IPS-18c (cell line): ENCODE data around the gene FN1.
"Not testable (repeated sequence)": the region's sequence is repeated elsewhere in the genome, so short reads cannot be mapped to it uniquely, and the experiment has no call there.

Source experiments
- H3K4me3 ChIP-seq: 2 replicates; pipeline ENCODE4 v1.7.0; 2013; ENCODE audit warnings: low read depth, mild to moderate bottlenecking, low read length, moderate library complexity; ENCODE audit not compliant: insufficient read depth
- H3K9me3 ChIP-seq: one replicate; pipeline ENCODE4 v1.6.1; 2013; ENCODE audit warnings: mild to moderate bottlenecking, low read length, moderate library complexity; ENCODE audit not compliant: control insufficient read depth, insufficient read depth

FN1 gene

DNA sequence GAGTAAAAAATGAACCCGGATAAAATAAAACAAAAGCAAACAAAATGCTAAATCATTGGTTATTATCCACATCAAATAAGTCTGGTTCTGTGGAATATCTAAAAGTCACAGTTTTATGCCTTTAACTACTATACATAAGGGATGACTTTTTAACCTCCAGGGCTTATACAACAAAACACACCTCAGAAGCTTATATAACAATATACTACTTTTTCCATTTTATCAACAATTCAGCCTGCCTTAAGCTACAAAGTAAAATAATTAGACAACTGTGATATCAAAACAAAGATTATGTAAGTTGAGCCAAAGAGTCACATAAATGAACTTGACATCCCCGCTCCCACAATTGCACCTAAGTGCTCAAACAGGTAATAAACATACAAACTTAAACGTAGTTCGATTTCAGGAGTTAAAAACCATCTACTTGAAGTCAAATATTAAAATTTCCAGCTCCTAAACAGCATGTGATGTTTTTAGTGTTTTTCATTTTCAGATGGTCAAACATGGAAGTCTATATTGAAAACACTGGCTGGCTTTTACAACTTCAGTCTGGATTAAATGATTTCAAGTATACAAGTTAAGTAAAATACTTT lies 69.3 kb downstream of the FN1 start:
- H3K4me3 ChIP-seq: no peak overlapping the region
- no peaks in the 10 kb centered on the region for H3K9me3 ChIP-seq

GRCh38 chr2:215365184-215365658 lies 70.6 kb downstream of the FN1 start:
- H3K9me3 ChIP-seq: no peaks in the 10 kb centered on the region

GRCh38 chr2:215364157-215365155 lies 71.4 kb downstream of the FN1 start:
- Histone ChIP-seq H3K9me3 (no peaks in the 10 kb centered on the region), H3K4me3 (no peak overlapping the region)

More at GRCh38 chr2:215365184-215365658, 70.6 kb downstream of the FN1 start:
- no peak overlapping the region for H3K4me3 ChIP-seq

- Histone ChIP-seq H3K4me3 (no peak overlapping the region), H3K9me3 (no peaks in the 10 kb centered on the region)
Observed at GRCh38 chr2:215363461-215364156, 72.3 kb downstream of the FN1 start.

GRCh38 chr2:215363039-215363438 lies 72.8 kb downstream of the FN1 start:
- no peaks in the 10 kb centered on the region for H3K9me3 ChIP-seq
- no peak overlapping the region for H3K4me3 ChIP-seq

GRCh38 chr2:215362562-215362904 lies 73.3 kb downstream of the FN1 start:
- Histone ChIP-seq H3K9me3 (no peaks in the 10 kb centered on the region), H3K4me3 (no peak overlapping the region)

- Histone ChIP-seq H3K9me3 (no peaks in the 10 kb centered on the region), H3K4me3 (no peak overlapping the region)
Observed at GRCh38 chr2:215361876-215362561, 73.8 kb downstream of the FN1 start.

- H3K9me3 ChIP-seq: no peaks in the 10 kb centered on the region
- no peak overlapping the region for H3K4me3 ChIP-seq
Observed at GRCh38 chr2:215361211-215361875, 74.5 kb downstream of the FN1 start.

DNA sequence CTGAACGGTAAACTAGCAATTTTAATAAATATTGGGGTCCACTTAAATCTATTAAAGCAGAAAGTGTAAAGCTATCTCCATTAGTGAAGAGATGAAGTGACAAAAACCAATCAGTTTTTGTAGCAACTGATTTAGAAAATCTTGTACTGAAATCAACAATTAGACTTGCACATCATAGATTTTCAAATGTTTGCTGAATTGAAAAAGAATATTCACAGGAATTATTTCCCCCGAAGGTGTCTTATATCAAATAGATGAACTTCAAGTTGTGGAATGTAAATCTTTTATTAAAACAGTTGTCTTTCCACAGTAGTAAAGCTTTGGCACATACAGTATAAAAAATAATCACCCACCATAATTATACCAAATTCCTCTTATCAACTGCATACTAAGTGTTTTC lies 75.3 kb downstream of the FN1 start:
- Histone ChIP-seq H3K4me3 (no peak overlapping the region), H3K9me3 (no peaks in the 10 kb centered on the region)

- H3K4me3 ChIP-seq, H3K9me3 ChIP-seq: not testable (repeated sequence)
Observed at GRCh38 chr2:215360059-215360458, 75.8 kb downstream of the FN1 start.

DNA sequence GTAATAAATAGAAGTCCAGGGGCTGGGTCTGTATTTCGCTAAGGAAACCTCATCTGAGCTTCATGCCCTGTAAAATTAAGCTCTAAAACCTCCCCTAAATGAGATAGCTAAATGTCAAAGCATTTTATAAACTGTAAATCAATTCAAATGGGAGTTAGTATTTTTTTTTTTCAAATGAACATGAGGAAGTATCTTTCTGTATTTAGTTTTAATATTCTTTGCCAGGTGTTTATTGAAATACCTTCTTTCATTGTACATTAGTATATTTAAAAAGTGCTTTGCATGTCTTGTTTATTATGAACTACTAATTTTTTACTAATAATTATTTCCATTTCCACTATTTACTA lies 76.3 kb downstream of the FN1 start:
- H3K4me3 ChIP-seq: no peak overlapping the region
- H3K9me3 ChIP-seq: no peaks in the 10 kb centered on the region

GRCh38 chr2:215358891-215359575 lies 76.8 kb downstream of the FN1 start:
- H3K4me3 ChIP-seq: no peak overlapping the region
- no peaks in the 10 kb centered on the region for H3K9me3 ChIP-seq

DNA sequence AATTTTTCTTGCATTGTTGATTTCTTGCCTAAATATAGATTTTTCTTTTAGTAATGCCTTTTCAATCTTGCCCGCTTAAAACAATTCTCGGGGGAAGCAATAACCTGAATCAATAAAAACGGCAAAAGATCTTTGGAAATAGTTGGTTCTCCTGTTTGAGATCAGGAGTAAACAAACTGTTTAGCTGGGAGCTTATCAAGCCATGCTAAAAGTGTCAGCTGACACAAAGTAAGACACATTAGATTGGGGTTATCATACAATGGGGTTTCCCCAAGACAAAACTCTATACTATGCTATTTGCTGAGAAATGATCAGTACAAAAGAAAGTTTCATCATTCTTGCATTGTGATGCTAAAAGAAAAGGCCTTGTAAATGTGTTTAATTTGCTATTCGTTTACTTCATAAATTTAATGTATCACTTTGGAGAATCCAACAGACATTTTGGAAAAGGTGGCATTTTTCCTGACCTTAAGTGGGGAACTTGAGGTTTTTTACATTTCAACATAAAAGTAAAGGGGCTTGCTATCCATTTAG lies 77.5 kb downstream of the FN1 start:
- Histone ChIP-seq H3K4me3 (no peak overlapping the region), H3K9me3 (no peaks in the 10 kb centered on the region)

DNA sequence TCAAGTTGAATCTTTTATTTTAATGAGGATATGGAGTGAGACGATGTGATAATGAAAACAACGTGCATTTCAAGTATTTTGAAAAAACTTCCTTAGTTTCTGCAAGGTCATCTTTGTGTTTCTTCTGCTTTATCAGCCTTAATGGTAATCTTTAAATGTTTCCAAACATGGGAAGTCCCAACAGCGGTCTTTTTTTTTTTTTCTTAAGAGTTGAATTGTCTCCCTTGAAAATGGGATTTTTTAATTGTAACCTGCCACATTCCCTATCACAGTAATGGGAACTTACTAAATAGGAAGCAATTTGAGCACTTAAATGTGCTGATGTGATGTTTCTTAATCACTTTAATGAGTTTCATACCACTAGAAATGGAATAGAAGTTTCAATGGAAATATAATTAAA lies 78.2 kb downstream of the FN1 start:
- no peak overlapping the region for H3K4me3 ChIP-seq
- H3K9me3 ChIP-seq: no peaks in the 10 kb centered on the region

DNA sequence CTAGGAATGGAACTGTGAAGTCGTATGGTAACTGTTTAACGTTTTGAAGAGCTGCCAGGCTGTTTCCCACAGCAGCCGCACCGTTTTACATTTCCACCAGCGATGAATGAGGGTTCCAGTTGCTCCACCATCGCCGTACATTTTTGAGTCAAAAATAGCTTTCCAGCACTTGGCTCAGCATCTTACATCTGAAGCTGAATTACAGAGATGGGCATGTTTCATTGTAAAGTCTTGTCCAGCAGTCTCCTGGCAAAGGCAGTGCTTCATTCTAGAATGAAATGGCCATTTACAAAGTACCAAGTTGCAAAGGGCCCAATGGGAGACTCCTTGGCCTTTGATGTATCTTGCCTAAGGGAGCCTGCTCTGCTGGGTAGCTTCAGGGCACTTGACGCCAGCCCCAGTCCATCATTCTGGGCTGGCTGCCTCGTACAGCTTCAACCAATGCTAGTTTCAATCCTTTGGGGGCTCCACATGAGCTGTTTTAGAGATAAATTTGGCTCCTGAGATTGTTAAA lies 78.9 kb downstream of the FN1 start:
- Histone ChIP-seq H3K4me3 (no peak overlapping the region), H3K9me3 (no peaks in the 10 kb centered on the region)

- Histone ChIP-seq H3K9me3 (no peaks in the 10 kb centered on the region), H3K4me3 (no peak overlapping the region)
Observed at GRCh38 chr2:215356334-215356947, 79.4 kb downstream of the FN1 start.
